Chondrocyte (in vitro differentiated cells): ENCODE results near the gene KIAA2012. TPM values are rescaled to one million over a fixed set of nuclear protein-coding genes. Genes with fewer than 3 reads are reported as not detected.

Experiments used
- DNase-seq: peaks from one replicate; pipeline ENCODE4 v3.0.0; 2021; ENCODE audit warnings: mixed read lengths, low spot score
- H3K27ac Mint-ChIP-seq: one replicate; pipeline ENCODE4 v1.8.0; 2021; ENCODE audit warnings: mild to moderate bottlenecking, moderate library complexity, mixed read lengths; ENCODE audit not compliant: unreplicated experiment
- H3K27me3 Mint-ChIP-seq: 2 replicates; pipeline ENCODE4 v1.8.0; 2021; ENCODE audit warnings: low read depth, mixed read lengths
- H3K36me3 Mint-ChIP-seq: 2 replicates; pipeline ENCODE4 v1.8.0; 2021; ENCODE audit warnings: low read depth, mixed read lengths
- H3K4me1 Mint-ChIP-seq: 2 replicates; pipeline ENCODE4 v1.8.0; 2021; ENCODE audit warnings: low read depth, mild to moderate bottlenecking, mixed read lengths
- H3K4me3 Mint-ChIP-seq: one replicate; pipeline ENCODE4 v1.8.0; 2021; ENCODE audit warnings: mild to moderate bottlenecking, moderate library complexity, mixed read lengths; ENCODE audit not compliant: unreplicated experiment
- H3K9me3 Mint-ChIP-seq: 2 replicates; pipeline ENCODE4 v1.8.0; 2021; ENCODE audit warnings: low read depth, mixed read lengths
- CTCF ChIP-seq: fragments of 200-600 bp; sonication (generic); IDR thresholded peaks from 2 replicates; pipeline ENCODE4 v1.5.0; 2021; ENCODE audit warnings: antibody characterized with exemption, mild to moderate bottlenecking, moderate library complexity
- total RNA-seq: library from RNA; stranded (reverse); gene quantifications from 3 replicates; pipeline ENCODE4 v1.2.1, GENCODE V29; 2021

The KIAA2012 gene
- total RNA-seq, 1 donor from 2014 or later: not detected

DNA sequence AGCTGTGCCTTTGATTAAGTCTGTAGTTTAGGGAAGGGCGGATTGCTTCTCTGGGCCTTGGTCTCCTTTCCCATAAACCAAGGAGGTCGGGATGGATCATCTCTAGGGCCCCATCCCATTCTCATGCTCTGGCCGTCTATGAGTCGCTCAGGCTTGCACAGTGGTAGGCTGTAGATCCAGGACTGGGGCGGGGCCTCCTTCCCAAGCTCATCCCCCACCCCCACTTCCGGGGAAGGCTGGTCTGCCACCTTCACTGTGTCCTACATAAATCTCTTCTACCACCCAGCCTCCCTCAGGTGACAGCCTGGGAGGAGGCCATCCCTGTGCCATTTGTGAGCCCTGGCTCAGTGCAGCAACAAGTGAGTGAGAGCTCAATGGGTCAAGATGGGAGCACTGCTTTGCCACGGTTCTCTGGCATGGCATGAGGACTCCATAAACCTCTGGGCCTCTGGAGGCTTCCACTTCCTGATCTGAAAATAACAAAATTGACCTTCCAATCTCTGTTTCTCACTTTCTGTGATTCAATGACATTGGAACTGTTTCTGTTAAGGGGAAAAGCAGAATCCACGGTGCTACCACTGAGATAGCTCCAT, 96.9 kb downstream of the KIAA2012 start:
- Mint-ChIP-seq H3K9me3 (no peaks in the 10 kb centered on the region), H3K27me3 (no peaks in the 10 kb centered on the region), H3K4me3 (no peak overlapping the region), H3K36me3 (no peaks in the 10 kb centered on the region), H3K27ac (no peak overlapping the region), H3K4me1 (peaks cover 11% of the 10 kb centered on the region)
- TF ChIP-seq CTCF: no peak
- DNase-seq: no peak

- Mint-ChIP-seq H3K36me3 (no peaks in the 10 kb centered on the region), H3K27ac (no peak overlapping the region), H3K9me3 (peaks cover under 1% of the 10 kb centered on the region), H3K4me1 (peaks cover 7% of the 10 kb centered on the region), H3K4me3 (peak overlapping the region; percentile 59), H3K27me3 (no peaks in the 10 kb centered on the region)
- TF ChIP-seq CTCF: peak; percentile 24
- DNase-seq: no peak
These were observed 98.3 kb downstream of the KIAA2012 start for GRCh38 chr2:202171241-202171825.

DNA sequence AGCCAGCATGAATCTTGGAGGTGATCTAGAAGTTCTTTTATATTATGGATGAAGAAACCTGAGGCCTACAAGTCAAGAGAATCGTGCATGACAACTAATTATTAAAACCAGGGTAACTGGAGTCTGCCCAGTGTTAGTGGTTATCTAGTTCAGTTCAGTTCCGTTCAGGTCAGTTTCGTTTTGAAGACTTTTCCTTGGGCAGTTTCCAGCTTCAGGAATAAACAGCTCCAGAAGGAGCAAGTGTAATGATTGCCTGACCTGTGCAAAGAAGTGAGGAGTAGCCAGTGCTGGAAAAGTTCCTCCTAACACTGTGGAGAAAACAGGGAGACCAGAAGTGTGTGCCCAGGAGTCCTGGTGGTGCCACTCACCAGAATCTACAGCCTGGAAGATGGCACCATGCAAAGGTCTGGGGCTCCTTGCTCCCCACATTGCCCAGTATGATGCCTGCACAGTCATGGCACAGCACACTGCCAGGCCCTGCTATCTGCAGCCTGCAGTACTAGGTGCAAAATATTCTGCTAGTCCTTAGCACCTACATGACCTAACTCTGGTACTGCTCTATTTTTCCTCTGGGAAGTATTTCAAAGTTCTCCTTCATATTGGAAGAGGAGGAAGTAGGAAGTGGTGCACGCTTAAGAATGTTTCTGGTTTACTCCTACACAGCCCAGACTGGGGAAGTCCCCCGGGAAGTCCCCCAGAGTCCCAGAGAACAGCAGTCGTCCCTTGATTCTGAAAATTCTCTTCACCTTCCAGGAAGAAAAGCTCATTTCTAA, 99.6 kb downstream of the KIAA2012 start:
- peaks cover 3% of the 10 kb centered on the region for H3K9me3 Mint-ChIP-seq
- H3K27ac Mint-ChIP-seq: no peak overlapping the region
- no peak for DNase-seq
- no peak overlapping the region for H3K4me3 Mint-ChIP-seq
- no peaks in the 10 kb centered on the region for H3K36me3 Mint-ChIP-seq
- no peak for TF ChIP-seq CTCF
- no peaks in the 10 kb centered on the region for H3K27me3 Mint-ChIP-seq
- H3K4me1 Mint-ChIP-seq: peaks cover 7% of the 10 kb centered on the region

DNA sequence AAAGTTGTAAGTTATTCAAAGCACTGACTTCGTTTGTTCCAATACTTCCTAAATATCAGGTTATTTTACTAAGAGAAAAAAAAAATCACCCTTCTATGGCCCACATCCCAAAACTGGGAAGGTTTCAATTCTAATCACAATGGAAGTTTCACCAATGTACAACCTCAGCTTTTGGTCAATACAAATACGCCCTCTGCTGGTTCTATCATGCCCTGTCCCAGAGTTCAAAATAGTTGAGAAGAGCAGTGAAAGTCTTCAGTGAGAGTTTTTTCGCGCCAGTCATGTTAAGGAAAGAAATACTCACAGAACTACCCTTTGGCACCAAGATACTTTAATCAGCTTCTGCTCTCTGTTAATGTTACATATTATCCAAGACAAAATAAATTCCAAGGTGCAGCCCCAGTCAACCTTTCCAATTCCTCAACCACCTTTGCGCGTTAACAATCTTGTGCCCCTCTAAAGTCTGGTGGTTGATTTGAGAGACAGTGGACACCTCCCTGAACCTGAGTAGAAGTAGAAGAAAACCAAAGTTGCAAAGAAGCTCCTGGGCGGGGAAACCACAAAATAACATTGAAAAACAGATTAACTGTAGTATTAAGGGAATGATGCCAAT, 105.4 kb downstream of the KIAA2012 start:
- TF ChIP-seq CTCF: peak; percentile 92
- Mint-ChIP-seq H3K27me3 (no peaks in the 10 kb centered on the region), H3K4me1 (no peaks in the 10 kb centered on the region), H3K36me3 (no peaks in the 10 kb centered on the region), H3K27ac (no peak overlapping the region), H3K4me3 (no peak overlapping the region), H3K9me3 (peaks cover 7% of the 10 kb centered on the region)
- DNase-seq: no peak

GRCh38 chr2:202184557-202184956, 111.5 kb downstream of the KIAA2012 start:
- Mint-ChIP-seq H3K4me1 (peaks cover 24% of the 10 kb centered on the region), H3K36me3 (no peaks in the 10 kb centered on the region), H3K27ac (no peak overlapping the region), H3K4me3 (no peak overlapping the region), H3K9me3 (peaks cover 4% of the 10 kb centered on the region), H3K27me3 (no peaks in the 10 kb centered on the region)
- TF ChIP-seq CTCF: no peak
- no peak for DNase-seq
